GM21786 (cell line): Measurements from ENCODE around the gene LIN9.
"Not testable (repeated sequence)": the region's sequence is repeated elsewhere in the genome, so short reads cannot be mapped to it uniquely, and the experiment has no call there.

Source experiments
- ATAC-seq: cut with Tn5 transposase; IDR thresholded peaks from one replicate; pipeline ENCODE4 v1.9.1; 2021; ENCODE audit not compliant: unreplicated experiment

LIN9 gene

DNA sequence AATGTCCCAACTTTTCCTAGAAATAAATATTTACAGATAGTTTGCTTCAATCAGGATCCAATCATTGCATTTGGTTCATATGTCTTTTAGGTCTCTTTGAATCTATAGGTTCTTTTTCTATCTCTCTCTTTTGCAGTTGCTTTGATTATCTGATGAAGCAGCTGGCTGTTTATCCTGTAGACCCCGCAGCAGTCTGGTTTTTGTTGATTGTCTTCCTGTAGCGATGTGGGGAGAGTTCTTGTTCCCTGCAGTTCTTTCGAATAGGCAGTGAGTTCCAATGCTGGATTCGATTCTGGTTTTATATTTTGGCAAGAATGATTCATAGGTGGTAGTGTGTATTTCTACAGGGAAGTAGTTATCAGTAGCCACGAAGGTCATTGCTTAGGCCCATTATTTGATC is 92.9 kb downstream of the LIN9 start:
- no peak for ATAC-seq

DNA sequence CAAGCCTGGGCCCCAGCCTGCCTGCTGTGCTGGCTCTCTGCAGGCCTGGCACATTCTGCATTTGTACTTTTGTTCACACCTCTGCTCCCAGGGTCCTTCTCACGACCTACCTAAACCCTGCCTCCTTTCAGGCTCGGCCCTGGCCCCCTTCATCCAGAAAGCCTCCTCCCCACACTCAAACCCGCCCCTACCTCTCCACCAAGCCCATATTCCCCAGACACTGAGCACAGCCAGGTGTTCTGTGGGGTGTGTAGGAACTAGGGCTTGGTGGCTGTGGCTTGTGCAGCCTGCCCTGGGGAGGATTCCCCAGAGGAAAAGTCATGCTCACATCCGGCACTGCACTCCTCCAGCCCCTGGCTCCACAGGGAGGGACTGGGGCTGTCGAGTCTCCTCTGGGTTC is 93.7 kb downstream of the LIN9 start:
- ATAC-seq = no peak

DNA sequence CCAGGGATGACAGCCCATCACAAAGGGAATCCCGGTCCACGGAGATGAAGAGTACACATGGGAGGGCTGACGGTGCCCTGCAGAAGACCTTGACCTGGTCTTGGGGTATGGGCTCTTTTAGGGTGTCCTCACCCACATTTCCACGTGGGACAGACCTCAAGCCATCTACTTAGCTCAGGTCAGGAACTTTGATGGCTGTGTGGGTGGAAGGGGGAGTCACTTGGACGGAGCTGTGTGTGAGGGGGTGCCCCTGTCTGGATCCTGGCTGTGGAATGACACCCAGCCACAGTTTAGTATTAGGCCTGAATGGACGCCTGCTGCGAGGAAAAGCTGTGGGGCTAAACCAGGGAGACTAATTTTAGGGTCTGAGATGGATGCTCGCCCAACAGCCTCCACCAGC is 96.4 kb downstream of the LIN9 start:
- ATAC-seq = no peak

GRCh38 chr1:226211181-226211821 is 97.7 kb downstream of the LIN9 start:
- ATAC-seq = no peak

DNA sequence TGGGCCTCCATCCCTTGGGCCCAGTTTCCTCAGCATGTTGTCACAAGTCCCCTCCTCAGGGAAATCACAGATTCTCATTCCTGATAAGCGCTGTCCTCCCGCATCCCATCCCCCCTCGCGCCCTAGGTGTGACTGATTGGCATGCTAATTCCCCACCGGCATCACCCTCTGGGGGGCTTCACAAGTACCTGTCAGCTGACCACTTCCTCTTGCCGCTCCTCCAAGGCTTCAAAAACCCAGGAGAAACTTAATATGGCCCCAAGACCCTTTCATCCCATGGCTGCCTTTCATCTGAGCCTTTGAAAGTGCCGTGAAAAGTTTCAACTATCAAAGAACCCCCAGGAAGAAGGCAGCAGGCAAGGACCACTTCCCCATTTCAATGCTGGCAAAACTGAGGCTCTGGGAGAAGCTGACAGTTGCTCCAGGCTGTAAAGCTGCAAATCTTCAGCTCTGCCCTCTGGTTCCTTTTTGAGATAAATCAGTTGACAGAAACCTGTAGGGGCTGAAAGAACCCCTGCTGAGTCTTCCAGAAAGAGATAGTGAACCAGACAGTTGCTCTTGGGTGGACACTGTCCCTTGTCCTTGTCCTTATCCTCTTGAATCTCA is 98.3 kb downstream of the LIN9 start:
- no peak for ATAC-seq

DNA sequence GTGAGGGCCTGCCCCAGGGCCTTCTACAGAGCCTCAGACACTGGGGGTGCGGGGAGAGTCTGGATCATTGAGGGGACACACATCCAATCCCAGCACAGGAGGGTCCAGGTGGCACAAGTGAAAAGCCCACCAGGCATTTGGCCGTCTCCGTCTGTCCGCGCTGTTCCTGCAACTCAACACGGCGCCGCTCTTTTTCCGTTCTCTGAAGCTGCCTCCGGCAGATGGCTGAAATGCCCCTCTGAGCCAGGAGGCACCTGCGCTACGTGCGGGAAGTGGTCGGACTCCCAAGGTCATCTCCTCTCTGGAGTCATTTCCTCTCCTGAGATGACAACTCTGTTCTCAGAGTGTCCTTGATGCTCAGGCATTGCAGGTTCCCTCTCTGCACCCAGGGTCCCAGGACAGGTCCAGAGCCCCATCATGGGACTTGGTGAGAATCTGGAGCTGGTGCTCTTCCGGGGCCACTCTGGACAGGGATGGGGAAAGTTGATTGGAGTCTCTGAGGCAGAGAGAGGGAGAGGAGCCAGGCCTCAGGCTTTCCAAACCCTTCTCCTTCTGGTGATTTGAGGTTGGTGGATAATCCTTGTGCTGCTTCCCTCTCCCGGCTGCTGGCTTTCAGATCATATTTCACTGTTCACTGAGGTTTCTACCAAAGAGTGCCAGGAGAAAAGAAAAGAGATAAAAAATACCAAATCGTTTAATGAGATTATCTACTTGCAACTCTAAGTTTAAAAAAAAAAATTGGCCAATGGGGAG is 99.5 kb downstream of the LIN9 start:
- no peak for ATAC-seq

GRCh38 chr1:226207048-226207447 is 101.9 kb downstream of the LIN9 start:
- ATAC-seq = no peak

DNA sequence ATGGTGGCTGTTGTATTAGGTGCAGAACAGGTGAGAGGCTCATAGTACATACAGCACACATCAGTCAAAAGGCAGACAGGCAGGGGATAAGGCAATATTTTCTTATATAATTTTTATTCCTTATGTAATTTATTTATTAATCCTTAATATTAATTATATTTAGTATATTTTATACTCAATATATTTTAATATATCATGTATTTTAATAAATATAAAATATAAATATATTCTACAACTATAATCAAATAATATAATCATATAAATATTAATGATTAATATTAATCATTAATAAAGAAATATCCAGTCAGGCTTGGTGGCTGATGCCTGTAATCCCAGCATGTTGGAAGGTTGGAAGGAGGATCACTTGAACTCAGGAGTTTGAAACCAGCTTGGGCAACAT is 104.8 kb downstream of the LIN9 start:
- ATAC-seq = no peak

DNA sequence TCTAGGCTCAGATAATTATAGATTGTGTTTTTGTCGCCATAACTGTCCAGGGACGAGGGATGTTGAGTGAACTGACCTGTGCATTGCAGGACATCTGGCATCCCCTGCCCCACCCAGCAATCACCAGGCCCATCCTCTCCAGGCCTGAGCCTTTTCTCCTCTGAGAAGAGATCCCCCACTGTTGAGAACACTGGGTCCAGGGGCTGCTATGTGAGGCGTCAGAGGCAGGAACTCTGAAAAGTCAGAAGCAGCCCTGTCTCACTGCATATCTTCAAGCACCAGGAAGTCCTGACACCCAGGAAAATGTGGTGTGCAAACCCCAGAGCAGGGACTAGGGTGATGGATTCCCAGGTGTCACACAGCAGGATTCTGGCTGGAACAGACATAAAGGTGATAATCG is 105.3 kb downstream of the LIN9 start:
- no peak for ATAC-seq

DNA sequence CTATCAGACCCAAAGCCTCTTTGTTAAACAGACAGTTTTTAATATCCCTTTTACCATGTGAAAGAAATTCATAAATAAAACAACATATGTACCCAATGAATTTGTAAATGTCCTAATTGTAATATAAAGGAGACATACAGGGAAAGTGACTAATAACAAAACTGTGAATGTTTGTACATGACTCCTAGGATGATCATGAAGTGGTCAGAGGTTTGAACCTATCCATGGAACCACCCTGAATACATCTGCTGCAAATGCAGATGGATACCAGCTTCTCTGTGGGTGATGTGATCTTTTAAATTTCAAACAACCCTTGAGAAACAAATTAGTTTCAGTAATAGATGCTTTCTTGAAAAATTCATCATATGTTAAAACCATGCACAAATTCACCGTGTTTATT is 105.7 kb downstream of the LIN9 start:
- no peak for ATAC-seq

DNA sequence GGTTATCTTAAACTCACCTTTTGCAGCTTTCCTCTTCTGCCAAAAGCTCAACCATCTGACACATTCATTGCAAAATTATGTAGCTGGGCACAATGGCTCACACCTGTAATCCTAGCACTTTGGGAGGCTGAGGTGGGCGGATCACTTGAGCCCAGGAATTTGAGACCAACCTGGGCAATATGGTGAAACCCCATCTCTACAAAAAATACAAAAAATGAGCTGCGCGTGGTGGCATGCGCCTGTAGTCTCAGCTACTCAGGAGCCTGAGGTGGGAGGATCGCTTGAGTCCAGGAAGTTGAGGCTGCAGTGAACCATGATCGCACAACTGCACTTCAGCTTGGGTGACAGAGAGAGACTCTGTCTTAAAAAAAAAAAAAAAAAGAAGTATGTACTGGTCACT is 106.3 kb downstream of the LIN9 start:
- ATAC-seq = not testable (repeated sequence)

- ATAC-seq = no peak
Observed at GRCh38 chr1:226202246-226202645, 106.7 kb downstream of the LIN9 start.

- ATAC-seq = no peak
Observed at GRCh38 chr1:226201029-226201593, 107.9 kb downstream of the LIN9 start.

DNA sequence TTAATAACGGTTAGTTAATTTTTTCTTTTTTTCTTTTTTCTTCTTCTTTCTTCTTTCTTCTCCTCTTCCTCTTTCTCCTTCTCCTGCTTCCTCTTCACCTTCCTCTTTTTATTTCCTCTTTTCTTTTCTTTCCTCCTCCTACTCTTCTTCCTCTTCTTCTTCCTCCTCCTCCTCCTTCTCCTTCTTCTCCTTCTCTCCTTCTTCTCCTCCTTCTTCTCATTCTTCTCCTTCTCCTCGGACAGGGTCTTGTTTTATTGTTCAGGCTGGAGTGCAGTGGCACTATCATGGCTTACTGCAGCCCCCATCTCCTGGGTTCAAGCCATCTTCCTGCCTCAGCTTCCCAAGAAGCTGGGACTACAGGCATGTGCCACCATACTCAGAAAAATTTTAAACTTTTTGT is 109.0 kb downstream of the LIN9 start:
- ATAC-seq = no peak

GRCh38 chr1:226195144-226195543 is 113.8 kb downstream of the LIN9 start:
- no peak for ATAC-seq

- ATAC-seq = no peak
Observed at GRCh38 chr1:226187380-226187779, 121.6 kb downstream of the LIN9 start.

DNA sequence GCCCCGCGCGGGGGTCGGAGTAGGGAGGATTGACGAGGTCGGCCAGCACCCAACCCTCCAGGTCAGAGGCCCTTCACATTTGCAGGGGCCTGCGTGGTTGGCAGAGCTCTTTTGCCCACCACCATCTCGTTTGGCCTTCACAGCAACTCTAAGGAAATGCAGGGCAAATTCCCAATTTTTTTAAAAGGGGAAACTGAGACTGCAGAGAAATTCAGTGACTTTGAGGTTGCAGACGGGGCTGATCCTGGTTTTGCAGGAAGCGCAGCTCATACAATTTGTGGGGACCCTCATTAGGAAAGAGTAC is 122.0 kb downstream of the LIN9 start:
- no peak for ATAC-seq

GRCh38 chr1:226186124-226187018 is 122.6 kb downstream of the LIN9 start, which contains the start of gene ACBD3:
Gene ACBD3, minus strand, starts transcription at chr1:226186741. Its CDS starts 66 bp downstream, at chr1:226186675.
- peak; percentile 95 for ATAC-seq

DNA sequence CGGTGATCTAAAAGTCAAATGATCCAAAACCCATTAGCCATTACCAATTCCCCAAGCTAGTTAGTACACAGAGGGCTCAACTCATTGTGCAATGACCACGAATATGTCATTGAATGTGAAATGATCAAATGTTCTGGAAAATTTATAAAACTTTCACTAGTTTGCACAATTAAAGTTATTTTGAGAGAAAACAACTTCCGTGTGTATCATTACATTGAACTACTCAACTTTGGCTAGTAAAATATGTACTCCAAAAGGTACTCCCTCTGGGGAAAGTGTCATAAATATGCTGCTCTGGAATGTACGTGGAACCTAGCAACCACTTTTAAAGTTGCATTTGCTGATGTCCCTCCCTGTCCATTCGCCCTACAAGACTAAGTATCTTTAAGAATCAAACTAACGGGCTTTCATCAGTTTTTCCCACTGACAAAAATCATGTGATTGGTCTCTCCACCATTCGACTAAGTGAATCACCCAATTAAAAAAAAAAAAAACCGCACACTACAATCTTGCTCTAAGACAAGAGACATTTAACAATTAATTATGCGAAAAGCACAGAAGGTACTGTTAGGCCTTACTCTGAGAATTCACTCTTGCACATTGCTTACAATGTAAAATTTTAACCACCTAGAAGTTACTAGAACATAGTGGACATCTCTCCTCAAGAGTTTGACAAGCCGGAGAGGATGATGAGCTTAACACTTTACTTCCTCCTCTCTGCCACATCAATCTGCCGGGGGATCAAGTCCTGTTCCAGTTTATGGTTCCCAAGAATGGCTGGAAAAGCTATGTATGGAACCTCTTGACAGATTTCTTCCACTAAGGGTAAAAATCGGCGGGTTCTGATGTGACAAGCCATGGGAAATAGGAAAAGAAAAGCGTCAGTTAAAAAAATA is 123.6 kb downstream of the LIN9 start:
- ATAC-seq = no peak
